GM18907 (cell line): Measurements from ENCODE around the gene NBPF6.
"Not testable (repeated sequence)": the region's sequence is repeated elsewhere in the genome, so short reads cannot be mapped to it uniquely, and the experiment has no call there.

Experiments used
- ATAC-seq: cut with Tn5 transposase; IDR thresholded peaks from one replicate; pipeline ENCODE4 v1.9.1; 2021; ENCODE audit warnings: mild to moderate bottlenecking, moderate library complexity; ENCODE audit not compliant: unreplicated experiment

Gene NBPF6

DNA sequence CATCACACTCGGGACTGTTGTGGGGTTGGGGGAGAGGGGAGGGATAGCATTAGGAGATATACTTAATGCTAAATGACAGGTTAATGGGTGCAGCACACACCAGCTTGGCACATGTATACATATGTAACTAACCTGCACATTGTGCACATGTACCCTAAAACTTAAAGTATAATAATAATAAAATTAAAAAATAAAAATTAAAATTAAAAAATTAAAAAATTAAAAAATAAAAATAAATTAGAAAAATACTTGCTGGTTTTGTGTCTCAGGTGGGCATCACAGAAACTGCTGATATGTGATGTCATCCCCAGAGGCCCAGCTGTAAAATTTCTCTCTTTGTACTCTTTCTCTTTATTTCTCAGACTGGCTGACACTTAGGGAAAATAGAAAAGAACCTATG is 44.9 kb downstream of the NBPF6 start:
- not testable (repeated sequence) for ATAC-seq

DNA sequence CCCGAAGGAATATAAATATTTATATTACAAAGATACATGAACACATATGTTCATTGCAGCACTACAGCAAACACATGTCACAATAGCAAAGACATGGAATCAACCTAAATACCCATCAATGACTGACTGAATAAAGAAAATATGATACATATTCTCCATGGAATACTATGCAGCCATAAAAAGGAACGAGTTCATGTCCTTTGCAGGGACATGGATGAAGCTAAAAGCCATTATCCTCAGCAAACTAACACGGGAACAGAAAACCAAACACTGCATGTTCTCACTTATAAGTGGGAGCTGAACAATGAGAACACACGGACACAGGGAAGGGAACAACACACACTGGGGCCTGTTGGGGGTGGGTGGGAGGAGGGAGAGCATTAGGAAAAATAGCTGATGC is 46.7 kb downstream of the NBPF6 start:
- ATAC-seq = not testable (repeated sequence)

DNA sequence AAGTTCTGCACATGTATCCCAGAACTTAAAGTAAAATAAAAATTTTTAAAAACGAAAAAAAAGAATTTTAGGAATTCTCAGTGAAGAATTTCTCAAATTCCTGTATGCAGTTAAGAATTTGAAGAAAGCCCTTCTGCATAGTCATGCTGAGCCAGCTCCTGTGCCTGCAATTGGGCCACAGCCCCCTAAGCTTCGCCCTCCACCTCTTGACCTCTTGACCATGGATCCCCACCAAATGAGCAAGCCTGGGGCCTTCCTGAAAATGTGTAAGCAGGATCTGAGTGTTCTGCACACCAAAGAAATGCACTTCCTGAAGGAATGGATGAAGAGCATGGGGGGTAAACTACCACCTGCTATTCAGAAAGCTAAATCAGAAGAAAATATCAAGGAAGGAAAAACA is 52.0 kb downstream of the NBPF6 start:
- no peak for ATAC-seq

DNA sequence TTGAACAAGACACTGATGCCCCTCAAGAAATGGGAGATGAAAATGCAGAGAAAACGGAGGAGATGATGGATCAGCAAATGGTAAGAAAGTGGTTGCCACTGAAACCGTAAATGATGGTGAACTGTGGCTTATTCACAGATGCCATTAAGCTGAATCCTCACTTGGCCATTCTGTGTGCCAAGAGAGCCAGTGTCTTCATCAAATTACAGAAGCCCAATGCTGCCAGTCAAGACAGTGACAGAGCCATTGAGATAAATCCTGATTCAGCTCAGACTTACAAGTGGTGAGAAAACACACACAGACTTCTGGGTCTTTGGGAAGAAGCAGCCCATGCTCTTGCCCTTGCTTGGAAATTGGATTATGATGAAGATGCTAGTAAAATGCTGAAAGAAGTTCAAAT is 52.5 kb downstream of the NBPF6 start:
- ATAC-seq = no peak

DNA sequence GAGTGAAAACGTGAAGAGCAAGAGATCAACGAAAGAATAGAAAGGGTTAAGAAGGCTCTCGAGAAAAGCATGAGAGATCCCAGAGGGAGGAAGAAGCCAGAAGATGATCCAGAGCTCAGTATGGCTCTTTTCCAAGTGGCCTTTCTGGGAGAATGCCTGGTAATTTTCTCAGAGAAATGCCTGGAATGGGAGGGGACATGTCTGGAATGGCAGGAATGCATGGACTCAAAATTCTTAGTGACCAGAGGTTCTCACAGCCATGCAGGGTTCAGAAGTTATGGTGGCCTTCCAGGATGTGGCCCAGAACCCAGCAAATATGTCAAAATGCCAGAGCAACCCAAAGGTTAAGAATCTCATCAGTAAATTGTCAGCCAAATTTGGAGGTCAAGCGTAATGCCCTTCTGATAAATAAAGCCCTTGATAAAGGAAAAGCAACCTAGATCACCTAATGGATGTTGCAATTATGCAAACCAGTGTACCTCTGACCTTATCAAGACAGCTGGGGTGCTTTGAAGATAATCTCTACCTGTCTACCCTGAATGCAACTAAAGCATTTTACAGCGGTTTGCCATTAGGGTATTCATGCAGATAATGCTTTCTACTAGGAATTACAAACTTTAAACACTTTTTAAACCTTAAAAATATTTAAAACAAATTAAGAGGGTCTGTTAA is 53.1 kb downstream of the NBPF6 start:
- no peak for ATAC-seq

DNA sequence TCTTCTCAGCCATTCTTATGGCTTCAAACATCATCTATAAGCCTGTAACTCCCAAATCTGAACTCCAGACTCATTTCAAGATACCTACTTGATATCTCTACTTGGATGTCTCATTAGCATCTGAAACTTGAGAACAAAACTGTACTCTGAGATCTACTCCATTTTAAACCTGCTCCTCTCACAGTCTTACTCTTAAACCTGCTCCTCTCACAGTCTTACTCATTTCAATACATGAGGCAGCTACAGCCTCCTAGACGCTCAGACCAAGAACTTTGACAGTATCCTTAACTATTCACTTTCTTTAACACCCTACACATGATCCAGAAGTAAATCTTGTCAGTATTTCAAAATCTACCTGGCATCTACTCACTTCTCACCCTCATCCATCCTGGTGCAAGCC is 54.3 kb downstream of the NBPF6 start:
- ATAC-seq = no peak

DNA sequence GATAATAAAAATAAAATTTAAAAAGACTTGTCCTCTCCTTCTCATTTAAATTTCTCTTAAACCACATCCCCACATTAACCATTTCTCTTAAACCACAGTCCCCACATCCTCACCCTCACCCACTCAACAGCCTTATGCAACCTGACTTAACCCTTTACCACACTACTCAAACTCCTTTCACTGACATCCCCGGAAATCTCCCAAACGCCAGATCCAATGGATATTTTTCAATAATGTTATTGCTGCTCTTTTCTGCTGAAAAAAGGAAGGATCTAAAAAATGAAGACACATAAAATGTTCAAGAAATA is 55.6 kb downstream of the NBPF6 start:
- ATAC-seq = no peak

GRCh38 chr1:108511764-108512163 is 61.6 kb downstream of the NBPF6 start:
- no peak for ATAC-seq

DNA sequence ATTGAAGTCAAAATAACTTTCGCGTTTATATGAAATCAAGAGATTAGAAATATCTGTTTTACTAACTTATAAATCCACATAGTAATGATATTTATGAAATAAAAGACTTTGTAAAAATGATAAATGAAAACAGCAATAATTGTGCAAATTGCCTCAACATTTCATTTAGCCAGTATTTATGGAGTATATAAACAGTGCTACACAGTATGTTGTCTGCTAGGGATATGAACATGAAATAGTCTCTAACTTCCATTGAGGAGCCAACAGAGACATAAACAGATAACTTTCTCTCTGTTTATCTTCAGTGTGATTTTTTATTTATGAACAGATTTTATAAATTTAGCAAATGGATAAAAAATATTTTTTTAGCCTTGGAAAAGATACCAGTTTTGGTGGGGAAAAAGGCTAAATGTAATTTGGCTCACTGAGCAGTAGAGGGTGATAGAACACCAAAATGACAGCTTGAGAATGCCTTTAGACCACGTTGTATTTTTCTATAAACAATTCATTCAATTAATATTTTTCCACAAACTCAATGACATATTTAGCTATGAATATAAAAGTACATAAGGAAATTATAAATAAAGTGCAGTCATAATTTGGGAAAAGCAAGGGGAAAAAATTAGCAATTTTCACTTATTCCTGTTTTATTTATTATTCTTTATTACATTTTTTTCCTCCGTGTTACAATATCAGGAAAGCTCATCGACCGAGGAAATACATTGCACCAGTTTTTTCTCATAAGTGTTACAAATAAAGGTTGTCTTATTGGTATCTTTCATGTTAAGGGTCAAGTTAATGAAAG is 62.3 kb downstream of the NBPF6 start:
- no peak for ATAC-seq

- no peak for ATAC-seq
Measured at GRCh38 chr1:108513044-108513415, 62.9 kb downstream of the NBPF6 start.

- not testable (repeated sequence) for ATAC-seq
Measured at GRCh38 chr1:108513914-108514313, 63.8 kb downstream of the NBPF6 start.

DNA sequence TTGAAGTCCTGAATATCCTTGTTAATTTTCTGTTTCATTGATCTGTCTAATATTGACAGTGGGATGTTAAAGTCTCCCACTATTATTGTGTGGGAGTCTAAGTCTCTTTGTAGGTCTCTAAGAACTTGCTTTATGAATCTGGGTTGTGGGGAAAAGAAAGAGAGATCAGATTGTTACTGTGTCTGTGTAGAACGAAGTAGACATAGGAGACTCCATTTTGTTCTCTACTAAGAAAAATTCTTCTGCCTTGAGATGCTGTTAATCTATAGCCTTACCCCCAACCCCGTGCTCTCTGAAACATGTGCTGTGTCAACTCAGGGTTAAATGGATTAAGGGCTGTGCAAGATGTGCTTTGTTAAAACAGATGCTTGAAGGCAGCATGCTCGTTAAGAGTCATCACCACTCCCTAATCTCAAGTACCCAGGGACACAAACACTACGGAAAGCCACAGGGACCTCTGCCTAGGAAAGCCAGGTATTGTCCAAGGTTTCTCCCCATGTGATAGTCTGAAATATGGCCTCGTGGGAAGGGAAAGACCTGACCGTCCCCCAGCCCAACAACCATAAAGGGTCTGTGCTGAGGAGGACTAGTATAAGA is 67.3 kb downstream of the NBPF6 start:
- ATAC-seq = not testable (repeated sequence)
